ENCODE results near the gene MYOZ3.

MYOZ3 gene

DNA sequence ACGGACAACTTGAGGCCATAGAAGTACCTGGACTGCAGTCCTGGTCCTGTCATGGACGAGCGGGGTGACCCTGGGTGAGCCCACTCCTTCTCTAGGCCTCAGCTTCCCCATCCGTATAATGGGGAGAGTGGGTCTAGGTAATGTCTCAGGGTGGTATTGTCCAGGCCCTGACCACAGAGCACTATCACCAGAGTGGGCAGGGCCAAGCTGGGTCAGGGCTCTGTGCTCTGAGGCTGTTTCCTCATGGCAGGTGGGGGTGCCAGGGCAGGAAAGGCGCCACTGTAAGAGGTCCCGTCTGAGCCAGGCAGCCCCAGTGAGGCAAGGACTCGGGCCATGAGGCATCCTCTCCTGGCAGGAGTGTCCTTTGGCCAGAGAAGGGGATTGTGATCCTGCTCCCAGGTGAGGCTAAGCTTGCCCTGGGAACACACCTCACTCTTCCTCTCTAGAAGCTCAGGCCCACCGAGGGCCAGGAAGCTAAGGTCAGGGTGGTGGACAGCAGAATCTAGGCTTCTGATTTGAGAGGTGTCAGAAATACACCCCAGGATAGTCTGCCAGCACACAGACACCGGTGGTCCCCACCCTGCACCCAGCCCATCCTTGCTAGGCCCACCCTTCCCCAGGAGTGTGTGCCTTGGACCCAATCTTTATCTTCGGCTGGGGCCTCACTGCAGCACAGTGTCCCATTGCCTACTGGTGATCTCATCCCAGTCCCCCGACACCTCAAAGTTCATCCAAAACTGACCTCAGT lies 1.5 kb upstream of the MYOZ3 start:
- no peak for DNase-seq (ENCODE audit: low read depth)

DNA sequence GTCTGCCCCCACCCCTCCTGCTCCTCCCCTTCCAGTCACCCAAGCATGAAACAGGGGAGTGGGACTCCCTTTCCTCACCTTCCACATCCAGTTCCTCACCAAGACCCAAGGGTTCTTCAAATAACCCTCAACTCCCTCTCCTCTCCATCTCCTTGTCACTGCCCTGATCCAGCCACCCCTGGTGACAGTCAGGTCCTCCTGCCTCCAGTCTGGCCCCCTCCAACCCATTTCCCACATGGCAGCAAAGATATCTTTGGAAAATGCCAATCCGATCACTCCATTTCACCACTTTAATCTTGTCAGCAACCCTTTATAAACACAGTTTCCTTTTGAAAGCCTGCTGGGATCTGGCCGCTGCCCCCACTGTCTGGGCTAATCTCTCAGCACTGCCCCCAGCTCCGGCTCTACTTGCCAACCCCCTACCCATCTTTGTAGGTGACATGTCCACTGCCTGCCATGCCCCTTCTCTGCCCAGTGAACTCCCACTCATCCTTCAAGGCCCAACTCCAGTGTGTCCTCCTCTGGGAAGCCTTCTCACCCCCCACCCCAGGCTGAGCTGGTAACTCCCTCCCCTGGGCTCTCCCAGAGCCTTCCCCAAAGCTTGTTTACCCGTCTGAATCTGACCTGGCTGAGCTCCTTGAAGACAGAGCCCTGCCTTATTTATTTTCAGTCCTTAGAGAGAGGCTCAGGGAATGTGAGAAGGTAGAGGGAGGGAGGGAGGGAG lies 781 bp upstream of the MYOZ3 start:
- DNase-seq (ENCODE audit: low read depth) = no peak

DNA sequence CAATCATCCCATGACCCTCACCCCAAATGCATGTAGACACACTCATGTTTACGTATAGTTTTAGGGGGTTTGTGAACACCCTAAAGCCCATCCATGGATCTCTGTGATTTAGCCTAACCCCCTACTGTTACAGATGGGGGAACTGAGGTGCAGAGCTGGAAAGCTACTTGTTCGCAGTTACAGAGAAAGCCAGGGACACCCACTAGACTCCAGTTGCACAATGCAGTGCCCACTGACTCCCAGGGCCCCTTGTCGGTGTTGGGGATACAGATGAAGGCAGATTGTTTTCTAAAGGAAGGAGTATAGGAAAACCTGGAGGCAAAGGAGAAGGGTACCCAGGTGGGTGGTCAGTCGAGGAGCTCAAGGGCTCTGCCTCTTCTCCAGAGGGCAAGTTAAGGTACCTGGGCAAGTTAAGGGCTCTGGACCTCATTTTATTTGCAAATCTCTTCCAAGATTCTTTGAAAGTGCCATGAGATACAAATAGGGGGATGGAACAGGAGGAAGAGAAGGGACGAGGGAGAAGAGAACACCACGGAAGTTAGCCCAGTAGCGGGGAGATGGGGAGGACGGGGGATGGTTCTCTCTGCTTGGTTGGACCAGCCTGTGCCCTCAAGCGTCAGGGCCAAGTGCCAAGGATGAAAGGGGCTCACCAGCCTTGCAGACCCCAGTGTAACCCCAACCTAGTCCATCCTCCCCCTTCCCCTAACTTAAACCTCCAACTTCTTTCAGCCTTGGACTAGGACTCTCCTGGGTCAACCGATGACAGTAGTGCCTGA lies 958 bp downstream of the MYOZ3 start:
- no peak for DNase-seq (ENCODE audit: low read depth)

DNA sequence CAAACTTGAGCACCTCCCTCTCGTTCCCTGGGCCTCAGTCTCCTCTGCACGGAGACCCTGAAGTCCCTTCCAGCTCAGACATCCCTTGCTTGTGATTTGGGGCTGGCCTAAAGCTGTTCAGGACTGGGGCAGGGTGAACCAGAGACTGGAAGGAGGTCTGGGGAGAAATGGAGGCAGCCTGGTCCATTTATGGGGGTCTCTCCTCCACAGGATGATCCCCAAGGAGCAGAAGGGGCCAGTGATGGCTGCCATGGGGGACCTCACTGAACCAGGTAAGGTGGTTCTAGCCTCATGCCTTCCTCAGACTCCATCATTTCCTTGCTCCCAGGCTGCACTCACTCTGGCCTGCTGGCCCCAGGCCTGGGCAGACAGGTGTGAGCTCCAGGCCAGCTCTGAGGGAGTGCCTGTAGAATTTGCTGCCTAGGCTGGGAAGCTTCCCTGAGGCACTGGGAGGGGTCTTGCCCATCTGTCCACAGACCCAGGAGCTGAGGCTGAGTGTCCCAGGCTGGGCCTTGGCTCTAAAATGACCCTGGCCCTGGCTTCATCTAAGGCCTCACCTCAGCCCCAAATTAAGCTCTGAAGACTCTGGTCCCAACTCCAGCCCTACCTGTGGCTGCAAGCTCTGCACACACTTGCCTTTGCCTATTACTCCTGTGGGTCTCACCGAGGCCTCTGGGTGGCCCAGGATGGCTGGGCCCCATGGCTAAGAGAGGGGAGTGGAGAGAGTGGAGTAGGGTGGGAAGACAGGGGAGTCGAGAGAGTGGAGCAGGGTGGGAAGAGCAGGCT lies 1.9 kb downstream of the MYOZ3 start:
- DNase-seq (ENCODE audit: low read depth) = no peak

DNA sequence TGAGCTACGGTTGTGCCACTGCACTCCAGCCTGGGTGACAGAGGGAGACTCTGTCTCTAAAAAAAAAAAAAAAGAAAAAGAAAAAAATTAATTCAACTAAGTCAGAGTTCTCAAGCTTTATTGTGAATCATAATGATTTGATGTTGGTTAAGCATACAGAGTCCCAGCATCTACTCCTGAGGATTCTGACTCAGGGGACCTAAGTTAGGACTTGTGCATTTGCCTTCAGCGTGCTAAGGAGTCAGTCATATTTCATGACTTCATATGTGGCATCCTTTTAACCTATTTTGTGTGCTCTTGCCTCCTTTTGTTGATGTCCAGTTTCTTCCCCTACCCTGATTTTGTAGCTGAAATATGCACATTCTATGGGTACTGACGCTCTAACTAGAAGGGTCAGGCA lies 2.9 kb downstream of the MYOZ3 start:
- DNase-seq (ENCODE audit: low read depth) = no peak

DNA sequence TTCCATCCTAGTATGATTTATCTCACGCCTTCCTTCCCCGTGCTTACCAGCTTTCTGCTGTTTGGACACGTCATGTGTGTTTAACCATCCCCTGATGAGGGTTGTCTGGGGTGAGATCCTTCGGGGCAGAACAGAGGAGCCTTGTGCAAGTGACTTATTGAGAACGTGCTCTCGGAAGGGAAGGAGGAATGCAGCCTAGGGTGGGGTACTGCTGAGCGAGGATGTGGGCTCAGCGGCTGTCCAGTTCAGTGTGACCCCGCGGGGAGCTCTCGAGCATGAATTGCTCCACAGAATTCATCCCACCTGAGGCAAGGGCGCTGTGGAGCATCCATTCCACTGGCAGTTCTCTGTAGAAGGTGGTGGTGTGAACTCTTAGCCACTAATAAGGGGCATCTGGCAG lies 4.0 kb downstream of the MYOZ3 start:
- no peak for DNase-seq (ENCODE audit: low read depth)

DNA sequence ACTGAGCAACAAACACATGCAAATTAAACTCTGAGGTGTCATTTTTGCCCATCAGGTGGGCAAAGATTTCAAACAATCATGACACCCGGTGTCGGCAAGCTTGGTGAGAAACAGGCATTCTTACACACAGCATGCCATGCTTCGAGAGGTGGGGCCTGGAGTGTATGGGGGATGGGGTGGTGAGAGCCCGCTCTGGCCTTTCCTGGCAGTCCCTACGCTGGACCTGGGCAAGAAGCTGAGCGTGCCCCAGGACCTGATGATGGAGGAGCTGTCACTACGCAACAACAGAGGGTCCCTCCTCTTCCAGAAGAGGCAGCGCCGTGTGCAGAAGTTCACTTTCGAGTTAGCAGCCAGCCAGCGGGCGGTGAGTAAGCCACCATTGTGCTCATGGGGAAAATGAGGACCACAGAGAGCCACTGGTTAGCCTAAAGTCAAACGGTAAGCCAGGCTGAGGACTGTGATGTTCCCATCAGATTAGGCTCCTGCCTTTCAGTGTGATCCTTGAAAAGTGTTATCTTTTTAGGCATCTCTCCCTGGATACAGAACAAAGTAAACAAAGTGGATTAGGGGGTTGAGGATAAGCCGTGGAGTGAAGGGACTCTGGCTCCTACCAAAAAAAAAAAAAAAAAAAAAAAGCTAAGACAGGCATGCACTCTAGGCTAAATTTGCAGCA lies 9.4 kb downstream of the MYOZ3 start:
- DNase-seq (ENCODE audit: low read depth) = no peak

DNA sequence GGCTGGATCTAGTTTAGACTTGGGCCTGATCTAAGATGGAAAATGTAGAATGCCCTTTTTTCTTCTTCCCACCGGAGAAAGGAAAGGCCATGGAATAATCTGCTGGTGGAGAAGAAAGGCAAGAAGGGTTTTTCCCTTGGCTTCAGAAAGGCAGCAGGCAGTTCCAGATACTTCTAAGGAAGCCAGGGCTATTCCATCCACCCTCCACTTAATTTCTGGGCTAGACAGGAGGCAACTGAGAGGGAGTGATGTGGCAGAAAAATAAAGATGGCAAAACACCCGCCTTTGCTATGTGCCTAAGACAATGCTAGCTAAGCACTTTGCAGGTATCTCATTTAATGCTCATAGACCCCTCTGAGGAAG lies 9.9 kb downstream of the MYOZ3 start:
- no peak for DNase-seq (ENCODE audit: low read depth)

DNA sequence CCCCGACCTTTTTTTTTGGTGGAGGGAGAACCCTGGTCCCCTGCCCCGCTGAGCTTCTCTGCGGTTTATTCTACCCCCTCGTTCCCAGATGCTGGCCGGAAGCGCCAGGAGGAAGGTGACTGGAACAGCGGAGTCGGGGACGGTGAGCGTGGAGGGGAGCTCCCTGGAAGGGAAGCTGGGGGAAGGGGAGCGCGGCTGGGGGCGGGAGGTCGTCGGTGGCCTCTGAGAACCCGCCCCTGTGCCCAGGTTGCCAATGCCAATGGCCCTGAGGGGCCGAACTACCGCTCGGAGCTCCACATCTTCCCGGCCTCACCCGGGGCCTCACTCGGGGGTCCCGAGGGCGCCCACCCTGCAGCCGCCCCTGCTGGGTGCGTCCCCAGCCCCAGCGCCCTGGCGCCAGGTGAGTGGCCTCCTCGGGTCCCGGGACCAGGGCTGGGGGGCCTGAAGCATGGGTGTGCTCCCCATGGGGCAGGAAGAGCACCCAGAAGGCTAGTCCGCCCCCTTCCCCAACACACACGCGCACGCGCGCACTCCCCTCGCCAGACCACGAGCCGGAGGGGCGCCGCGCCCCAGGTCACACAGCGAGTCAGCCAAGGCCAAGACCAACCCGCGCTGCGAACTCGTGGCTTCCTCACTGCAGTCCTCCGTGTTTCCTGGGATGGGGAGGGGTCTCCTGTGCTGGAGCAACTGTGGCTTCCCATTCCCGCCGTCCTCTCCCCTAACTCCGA lies 10.6 kb downstream of the MYOZ3 start:
- no peak for DNase-seq (ENCODE audit: low read depth)

DNA sequence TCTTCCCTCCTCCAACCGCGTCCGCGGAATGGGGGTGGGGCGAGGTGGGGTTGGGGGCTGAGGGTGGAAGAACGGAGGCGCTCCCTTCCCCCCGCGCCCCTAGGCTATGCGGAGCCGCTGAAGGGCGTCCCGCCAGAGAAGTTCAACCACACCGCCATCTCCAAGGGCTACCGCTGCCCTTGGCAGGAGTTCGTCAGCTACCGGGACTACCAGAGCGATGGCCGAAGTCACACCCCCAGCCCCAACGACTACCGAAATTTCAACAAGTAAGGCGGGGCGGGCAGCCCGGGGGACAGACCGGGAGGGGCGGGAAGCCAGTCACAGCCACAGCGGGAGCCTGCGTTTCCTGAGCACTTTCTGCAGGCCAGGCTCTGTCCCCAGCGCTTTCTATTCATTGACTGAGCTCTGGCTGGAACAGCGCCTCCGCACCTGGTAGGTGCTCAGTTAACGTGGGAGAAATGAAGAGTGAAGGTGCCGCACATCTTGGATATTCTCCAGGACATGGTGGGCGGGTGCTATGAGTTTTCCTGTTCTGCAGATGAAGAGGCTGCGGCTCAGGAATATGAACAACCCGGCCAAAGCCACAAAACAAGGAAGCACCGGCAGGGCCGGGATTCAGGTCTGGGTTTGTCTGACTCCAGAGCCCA lies 11.3 kb downstream of the MYOZ3 start:
- no peak for DNase-seq (ENCODE audit: low read depth)

DNA sequence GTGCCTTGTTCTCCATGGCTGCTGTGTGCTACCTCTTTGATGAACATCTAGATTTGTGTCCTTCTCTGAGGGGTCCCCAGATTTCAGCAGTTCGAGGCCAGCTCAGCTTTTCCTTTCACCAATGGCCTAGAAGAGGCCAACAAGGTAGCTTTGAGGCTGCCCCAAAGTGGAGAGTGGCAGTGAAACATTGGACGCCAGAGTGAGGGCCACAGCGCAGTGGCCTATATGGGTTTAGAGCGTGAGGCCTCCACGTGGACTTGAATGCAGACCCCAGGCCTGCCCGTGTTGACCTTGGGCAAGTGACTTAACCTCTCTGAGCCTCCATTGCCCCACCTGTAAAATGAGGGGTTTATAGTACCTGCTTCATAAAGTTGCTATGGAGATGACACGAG lies 11.8 kb downstream of the MYOZ3 start:
- no peak for DNase-seq (ENCODE audit: low read depth)

DNA sequence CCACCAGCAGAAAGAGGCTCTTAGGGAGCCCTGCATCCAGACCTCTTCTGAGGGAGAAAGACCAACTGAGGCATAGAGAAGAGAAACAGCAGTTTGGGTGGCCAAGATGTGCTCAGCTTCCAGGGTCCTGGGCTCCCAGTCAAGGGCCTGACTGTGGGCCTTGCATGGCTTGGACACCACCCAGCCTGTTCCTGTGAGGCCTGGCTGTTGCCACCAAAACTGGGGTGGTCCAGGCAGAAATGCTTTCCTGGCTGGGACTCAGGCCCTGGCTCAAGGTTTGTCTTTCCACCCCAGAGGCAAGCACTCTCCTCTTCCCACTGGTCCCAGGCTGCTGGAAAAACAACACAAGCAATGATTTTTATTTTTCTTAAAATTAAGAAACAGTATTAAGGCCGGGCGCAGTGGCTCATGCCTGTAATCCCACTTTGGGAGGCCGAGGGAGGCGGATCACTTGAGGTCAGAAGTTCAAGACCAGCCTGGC lies 13.3 kb downstream of the MYOZ3 start:
- DNase-seq (ENCODE audit: low read depth) = no peak

DNA sequence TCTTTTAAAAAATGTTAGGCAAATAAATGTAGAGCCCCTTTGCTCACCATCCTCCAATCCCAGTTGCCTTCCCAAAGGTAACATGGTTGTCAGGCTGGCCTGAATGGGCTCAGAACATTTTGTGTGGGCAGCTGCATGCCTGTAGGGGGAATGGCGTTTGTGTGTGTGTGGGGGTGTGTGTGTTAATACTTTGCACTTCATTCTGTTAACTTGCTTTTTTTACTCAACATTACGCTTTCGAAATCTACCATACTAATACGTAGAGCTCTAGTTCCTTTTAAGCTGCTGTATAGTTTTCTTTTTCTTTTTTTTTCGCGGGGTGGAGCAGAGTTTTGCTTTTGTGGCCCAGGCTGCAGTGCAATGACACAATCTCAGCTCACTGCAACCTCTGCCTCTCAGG lies 14.0 kb downstream of the MYOZ3 start:
- no peak for DNase-seq (ENCODE audit: low read depth)

DNA sequence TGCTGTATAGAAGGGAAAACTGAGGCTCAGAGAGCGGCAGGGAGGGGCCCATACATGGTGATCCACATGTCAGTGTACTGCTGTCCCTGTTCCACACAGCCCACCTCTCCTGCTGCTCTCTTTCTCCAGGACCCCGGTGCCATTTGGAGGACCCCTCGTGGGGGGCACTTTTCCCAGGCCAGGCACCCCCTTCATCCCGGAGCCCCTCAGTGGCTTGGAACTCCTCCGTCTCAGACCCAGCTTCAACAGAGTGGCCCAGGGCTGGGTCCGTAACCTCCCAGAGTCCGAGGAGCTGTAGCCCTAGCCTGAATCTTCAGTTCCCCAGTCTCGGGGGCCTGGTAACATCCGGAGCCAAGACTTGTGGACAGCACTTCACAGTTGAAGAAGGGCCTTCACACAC lies 15.5 kb downstream of the MYOZ3 start:
- no peak for DNase-seq (ENCODE audit: low read depth)

DNA sequence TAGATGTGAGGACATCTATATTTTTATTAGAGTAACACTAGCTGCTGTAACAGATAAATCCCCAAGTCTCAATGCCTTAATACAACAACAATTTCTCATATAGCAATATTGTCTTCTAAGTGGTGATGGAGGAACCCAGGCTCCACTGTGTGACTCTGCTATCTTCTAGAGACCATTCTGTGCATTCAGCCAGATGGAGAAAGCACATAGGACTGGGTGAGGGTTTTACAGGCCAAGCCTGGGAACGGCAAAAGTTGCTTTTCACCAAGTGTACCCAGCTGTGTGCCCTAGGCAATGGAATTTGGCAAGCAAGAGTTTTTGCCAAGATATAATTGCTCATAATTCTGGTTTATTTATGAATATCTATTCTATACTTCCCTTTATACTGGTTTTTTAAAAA lies 28.1 kb downstream of the MYOZ3 start:
- DNase-seq (ENCODE audit: low read depth) = no peak

DNA sequence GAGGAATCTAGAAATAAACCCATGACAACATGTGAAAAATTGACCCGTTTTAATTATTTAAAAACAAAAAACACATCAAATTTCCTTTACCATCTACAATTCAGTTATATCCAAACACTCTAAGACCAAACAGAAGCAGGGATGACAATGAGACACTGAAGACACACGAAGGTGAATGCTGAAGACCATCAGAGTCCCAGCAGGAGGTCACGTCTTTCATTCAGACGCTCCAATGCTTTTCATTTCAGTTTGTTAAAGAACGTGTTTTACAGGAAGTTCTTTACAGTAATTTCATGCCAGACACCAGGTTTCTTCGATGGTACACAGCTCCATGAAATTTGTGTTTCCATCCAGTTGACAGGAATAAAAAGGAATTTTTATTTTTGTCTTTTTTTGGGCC lies 29.7 kb downstream of the MYOZ3 start:
- no peak for DNase-seq (ENCODE audit: low read depth)

DNA sequence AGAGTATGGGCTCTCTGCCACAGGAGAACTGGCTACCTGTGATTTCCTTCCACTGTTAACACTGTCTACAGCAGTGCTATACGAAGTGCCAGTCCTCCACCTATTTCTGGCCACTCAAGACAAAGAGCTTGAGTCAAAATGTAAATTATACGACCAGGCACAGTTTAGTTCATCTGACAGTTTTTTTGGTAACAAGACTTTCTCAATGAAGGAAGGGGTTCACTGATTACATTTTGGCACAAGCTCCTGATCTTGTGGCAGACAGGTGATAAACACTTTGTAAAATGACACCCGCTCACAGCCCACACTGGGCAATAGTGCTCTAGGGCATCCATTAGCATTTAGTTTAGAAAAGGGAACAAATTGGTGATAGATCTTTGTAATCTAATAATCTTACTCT lies 31.2 kb downstream of the MYOZ3 start:
- DNase-seq (ENCODE audit: low read depth) = no peak

DNA sequence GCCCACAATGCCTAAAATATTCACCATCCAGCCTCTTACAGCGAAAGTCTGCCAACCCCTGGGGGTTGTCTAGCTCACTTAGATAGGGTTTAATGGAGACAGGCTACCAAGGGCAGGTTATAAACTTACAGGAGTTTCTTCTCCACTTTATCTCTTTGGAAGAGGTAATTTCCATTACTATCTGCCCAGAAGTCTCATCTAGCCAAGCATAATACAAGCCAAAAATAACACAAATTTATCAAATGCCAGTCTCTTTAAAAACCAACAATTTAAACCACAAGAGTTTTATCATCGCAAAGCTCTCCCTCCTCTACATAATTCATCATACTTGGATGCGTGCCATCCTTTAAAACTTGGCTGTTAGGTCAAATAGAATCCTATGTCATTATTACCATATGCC lies 33.6 kb downstream of the MYOZ3 start:
- DNase-seq (ENCODE audit: low read depth) = no peak

DNA sequence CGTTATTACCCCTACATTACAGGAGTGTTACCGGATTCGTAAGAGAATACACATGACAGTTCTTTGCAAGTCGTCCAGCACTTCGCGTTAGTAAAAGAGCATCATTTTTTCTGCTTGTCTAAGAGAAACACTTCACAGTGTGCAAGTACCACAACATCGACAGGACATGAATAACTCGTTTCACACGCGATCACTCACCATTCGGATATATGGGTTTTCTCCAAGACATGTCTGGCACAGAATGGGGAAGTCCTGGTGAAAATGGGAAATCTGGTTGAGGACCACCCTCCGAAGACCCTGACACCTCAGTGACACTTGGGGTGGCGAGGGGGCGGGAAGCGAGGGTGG lies 39.2 kb downstream of the MYOZ3 start:
- DNase-seq (ENCODE audit: low read depth) = no peak

DNA sequence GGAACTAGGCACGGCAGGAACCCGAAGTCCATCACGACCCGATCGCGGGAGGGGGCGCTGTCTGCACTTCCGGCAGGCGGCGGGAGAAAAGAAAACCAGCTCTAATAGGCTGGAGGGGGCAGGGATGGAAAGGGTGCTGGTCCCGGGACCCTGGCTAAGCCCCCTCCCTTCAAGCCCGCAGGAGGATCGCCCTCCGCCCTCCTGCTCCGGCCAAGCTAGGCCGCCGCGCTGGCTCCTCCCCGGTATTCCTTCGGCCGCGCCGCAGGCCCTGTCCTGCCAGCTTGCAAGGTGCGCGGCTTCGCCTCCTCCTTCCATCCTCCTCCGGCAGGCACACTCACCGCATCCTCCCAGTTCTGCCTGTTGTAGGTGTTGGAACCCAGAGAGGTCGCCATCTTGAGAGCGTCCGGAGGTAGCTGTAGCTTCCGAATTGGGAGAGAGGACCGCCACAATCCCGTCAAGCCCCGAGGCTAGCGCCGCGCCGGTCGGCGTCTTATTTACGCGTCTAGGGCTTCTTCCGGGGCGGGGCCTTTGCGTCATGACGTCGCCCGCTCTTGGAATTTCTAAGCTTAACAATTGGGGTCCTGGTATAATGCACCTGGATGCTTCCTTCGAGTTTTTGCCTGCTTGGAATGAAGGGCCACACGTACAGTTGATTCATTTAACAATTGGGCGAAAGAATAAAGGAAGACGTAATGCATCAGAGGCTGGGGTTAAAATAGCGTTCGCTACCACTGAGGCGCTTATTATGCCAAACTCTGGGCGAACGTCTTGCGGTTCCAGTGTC lies 39.7 kb downstream of the MYOZ3 start, which contains the start of gene RBM22:
Gene RBM22 (minus strand): TSS at position 469 of the 784 bp plus-strand sequence. CDS start 77 bp downstream, at position 392.
- peak; percentile 75 for DNase-seq (ENCODE audit: low read depth)
